NCI-H82 (cell line): ENCODE measurements around the gene ETS1.

Experiments
- DNase-seq: peaks from one replicate; lab custom pipeline; 2025; lab: John Stamatoyannopoulos, UW

The ETS1 gene, protein sequence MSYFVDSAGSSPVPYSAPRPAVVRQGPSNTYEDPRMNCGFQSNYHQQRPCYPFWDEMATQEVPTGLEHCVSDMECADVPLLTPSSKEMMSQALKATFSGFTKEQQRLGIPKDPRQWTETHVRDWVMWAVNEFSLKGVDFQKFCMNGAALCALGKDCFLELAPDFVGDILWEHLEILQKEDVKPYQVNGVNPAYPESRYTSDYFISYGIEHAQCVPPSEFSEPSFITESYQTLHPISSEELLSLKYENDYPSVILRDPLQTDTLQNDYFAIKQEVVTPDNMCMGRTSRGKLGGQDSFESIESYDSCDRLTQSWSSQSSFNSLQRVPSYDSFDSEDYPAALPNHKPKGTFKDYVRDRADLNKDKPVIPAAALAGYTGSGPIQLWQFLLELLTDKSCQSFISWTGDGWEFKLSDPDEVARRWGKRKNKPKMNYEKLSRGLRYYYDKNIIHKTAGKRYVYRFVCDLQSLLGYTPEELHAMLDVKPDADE

DNA sequence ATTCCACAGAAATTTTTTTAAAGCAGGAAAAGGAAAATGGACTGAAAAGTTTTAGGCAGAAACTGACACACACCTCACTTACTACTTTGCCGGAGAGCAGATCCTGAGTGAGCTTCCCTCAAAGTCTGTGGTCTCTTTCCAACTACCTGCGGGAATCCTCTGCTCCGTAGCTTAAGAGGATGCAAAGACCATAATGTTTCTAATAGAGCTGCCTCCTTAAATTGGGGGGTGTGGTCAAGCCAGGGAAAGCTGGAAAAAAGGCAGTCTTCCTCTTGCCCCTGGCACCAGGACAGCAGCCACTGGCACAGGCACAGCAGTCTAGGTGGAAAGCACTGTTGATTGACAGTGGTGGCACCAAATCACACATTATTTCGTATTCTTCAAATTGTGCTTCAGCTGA lies at the start of gene ETS1:
ETS1 (minus strand) TSS at position 144 of the 400 bp plus-strand sequence. CDS start 14,428 bp downstream, outside the sequence.
- DNase-seq, result peak; percentile 27

DNA sequence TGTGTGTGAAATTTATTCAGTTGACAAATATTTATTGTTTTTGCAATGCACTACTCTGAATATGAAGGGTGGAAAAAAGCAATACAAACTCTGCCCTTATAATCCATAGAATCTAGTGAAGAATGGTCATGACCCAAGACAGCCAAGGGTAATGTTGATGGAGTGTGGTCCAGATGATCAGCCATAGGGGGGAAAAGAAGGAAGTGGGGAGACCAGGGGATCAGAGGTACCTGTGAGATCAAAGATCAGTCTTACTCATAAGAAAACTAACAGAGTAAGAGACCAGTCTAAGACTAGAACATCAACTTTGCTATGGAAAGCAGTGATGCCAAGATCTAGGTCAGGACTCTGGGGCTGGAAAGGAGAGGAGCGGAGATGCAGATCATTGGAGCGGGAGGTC lies 47.0 kb upstream of the ETS1 start:
- no peak for DNase-seq

DNA sequence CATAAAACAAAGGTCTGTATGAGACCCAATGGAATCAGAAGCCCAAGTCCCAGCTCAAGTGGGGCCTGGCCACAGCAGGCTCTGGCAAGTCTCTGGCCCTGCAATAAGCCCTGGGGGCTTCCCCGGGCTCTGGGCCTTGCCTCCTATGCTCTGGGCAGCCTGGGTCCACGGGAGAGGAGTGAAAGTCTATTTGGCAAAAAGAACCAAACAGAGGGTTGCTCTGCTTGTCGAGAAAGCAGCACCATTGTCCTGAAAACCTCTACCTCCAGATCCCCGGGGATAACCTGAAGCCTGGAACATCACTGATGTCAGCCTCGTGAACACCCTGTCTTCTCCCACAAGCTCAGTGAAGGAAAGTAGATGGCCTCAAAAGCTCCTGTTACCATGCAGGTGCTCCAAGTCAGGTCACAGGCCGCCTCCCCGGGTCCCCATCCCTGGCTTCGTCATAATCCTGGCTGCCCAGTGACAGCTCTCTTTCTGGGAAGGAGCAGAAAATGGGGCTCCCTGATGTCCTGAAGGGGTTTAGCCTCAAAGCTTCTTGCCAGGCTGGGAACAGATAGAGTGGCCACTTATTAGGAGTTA lies 46.1 kb upstream of the ETS1 start:
- DNase-seq, result no peak

DNA sequence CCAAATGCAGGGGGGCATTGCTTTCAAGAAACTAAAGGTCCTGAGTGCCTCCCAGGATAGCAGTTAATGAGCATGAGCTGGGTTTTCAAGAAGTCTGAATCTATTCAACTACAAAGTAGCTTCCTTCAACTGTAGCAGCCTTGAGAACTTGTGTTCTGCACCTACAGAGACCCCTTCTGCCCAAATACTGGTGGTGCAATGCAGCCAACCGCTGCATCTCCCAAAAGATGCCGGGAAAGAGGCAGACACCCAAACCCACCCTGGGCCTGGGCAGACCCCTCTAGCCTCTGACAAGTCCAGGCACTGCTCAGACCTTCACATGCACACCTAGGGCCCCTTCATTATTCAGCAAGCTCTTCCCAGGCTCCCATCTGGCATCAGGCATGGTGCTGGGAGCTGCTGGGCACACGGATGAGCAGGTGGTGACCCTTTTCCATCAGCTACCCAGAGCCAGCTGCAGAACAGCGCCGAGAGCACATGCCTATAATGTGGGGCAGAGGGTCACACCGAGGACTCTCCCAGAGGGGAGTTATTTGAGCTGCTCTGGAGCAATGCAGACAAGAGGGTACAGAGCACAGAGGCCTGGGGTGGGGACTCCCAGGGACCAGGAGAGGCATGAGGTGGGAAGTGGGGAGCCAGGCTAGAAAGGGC lies 44.9 kb upstream of the ETS1 start:
- peak; percentile 52 for DNase-seq

DNA sequence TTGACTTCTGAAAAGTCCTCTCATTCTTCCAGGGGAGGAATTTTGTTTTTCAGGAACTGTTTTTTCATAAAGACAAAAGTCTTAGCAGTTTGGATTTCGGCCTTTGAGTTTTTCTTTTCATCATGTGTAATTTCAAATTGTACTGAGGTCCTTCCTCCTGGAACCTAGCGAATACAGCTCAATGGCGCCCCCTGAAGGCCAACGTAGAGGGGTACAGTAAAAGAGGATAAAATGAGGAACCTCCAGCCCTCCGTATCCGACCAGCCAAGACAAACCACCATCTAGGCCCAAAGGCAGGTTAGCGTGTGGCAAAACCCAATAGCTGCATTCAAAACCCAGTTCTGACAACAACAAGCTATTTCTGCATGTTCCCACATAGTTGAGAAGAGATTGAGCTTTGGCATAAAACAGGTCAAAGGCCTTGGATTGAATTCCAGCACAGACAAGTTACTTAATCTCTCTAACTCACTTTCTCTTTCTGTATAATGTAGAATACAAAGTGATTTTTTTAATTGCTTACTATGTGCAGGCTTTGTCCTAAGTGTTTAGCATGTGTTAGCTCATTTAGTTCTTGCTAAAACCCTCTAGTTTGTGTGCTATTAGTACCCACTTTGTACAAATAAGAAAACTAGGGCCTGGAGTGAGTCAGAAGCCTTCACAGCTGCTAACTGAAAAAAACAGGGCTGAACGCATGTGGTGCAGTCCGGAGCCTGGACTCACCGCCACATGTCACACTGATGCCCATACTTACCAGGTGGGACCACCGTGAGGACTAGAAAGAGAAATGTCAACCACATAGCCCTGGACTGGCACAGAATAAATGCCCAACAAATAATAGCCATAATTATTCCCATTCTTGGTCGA lies 43.2 kb upstream of the ETS1 start:
- DNase-seq, result peak; percentile 73

DNA sequence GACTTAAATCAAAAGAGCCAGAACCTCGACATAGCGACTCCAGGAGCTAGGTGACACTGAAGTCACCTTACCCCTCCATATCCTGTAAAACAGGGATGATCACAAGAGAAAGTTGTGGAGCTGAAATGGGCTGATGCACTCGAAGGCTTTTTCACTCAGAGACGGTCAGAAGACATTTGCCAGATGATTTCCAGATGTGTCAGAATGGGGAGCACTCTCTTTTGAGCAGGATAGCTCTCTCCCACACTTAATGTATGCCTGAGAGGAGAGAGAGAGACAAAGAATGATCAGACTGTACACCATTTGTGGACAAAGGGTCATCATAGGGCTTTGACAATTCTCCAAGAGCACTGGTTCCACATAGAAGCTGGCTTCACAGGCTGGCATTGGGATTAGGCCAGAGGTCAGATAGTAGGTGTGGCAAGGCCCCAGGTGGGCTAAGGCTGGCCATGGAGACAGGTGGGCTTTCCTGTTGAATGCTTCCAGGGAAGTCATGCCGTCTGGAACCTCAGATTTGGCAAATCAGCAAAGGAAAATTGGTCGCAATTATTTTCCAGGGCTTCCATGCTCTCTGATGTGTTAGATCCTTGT lies 42.3 kb upstream of the ETS1 start:
- DNase-seq, result no peak

DNA sequence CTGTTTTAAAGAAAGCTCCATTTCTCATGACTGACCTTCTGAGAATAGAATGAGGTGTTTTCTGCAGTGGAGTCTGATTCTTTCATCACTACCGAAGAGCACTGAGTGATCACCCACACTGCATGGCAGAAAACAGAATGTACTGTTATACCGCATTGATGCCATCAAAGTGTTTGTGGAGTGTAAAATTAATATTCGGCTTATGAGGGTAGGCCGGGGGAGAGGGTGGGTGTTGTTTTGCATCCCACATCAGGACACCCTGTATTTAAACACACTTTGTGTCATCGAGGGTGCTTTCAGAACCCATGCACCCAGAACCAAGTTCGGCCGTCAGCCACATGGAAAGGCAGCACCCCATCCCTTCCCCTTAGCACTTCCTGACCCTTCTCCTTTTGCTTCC lies 41.3 kb upstream of the ETS1 start:
- DNase-seq, result no peak

DNA sequence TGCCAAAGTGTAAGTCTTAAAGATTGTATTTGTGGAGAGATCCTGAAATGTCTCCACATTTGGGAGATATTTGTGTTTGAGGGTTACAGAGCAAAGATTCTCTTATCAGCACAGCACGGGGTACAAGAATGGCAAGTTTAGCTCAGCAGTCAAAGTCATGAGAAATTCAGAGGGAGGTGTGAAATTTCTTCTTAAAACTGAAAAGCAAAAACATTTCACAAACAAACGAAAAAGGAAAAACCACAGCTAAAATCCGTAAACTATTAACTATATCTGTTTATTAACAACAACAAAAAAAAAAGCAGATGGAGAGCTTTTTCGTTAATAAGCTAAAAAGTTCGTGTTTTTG lies 40.9 kb upstream of the ETS1 start:
- DNase-seq, result no peak

DNA sequence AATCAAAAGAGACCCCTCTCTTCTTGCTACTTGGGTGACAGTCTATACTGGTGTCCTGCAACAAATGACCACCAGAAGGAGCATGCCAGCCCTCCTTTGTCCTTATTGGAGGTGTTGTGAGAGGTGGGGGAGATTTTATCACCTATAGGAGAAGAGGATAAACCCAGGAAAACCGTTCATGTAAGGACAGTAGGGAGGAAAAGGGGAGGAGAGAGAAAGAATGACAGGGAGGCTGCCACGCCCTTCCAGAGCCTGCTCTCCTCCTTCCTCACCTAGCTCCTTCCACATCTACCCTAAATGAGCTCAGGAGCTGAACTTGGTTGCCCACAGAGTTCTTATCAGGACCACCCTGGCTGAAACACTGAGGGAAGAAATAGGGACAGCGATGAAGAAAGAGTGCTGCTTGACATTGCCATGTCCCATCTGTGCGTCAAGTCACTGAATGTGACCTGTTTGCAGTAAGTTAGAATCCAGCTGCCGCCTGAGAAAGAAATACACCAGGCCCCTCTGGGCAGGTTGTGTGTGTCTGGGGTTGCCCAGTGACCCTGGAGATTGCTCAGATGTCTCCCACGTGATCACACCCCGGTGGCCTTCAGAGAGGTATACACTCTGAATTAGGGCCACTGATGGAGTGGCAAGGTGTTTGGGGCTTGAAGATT lies 40.4 kb upstream of the ETS1 start:
- no peak for DNase-seq

DNA sequence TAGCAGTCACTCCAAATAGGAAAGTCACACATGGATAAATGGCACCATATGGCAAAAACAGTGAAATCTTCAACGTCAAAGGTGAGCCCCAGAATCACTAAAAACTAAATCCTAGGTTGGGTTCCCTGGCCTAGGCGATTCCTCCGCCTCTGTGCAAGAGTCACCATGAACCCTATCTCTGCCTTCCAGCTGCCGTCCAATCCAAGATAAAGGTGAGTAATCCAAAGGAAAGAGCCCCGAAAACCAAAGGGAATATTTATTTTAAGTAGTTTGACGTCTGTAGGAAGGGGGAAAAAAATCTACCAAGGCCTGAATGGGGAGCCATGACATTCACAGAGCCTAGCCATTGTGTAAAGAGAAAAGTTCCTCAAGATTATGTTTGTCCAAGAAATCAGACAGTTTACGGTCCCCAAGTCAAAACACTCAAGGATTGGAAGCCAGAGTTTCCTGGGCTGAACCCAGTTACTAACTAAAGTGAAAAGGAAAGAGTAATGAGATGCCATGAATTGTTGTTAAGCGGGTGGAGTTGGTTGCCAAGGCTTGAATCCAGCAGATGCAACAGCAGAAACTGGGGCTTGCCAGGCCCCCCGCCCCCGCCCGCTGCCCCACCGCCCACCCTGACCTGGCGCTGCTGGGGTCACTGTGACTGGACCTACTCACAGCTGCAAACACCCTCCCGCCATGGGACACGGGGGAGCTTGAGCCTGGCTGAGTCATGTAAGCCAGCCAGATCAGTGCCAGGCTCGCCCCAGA lies 39.7 kb upstream of the ETS1 start:
- DNase-seq, result no peak

DNA sequence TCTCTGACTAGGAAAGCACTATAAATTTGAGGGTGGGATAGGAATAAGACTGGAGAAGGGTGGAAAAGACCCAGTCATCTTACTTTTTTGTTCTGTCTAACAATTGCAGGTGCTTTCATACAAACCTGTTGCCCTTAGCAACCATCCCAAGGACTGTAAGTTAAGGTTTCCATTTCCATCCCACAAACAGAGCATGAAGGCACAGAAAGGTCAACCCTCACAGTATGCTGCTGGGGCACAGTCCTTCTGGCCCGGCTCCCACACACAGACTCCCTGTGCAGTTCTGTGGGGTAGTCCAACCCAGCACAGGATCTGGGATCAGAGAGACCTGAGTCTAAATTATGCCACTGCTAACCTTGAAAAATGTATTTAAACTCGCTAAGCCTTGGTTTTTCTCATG lies 38.4 kb upstream of the ETS1 start:
- no peak for DNase-seq

DNA sequence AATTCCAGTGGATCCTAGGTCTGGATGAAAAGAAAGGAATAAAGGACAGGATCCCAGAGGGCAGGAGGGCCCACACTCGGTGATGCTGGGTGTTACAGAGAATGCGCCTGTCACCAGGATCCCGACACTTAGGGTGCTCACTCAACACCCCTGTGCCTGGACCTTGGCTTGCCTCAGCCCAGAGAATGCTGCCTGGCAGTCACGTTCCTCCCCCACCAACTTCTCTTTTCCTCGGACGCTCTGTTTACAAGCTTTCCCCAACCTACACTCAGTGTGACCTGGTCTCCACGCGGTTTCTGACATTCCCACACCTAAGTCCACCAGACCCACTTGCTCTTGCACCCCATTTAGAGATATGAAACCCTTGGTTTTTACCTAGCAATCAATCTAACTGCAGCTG lies 38.0 kb upstream of the ETS1 start:
- no peak for DNase-seq

DNA sequence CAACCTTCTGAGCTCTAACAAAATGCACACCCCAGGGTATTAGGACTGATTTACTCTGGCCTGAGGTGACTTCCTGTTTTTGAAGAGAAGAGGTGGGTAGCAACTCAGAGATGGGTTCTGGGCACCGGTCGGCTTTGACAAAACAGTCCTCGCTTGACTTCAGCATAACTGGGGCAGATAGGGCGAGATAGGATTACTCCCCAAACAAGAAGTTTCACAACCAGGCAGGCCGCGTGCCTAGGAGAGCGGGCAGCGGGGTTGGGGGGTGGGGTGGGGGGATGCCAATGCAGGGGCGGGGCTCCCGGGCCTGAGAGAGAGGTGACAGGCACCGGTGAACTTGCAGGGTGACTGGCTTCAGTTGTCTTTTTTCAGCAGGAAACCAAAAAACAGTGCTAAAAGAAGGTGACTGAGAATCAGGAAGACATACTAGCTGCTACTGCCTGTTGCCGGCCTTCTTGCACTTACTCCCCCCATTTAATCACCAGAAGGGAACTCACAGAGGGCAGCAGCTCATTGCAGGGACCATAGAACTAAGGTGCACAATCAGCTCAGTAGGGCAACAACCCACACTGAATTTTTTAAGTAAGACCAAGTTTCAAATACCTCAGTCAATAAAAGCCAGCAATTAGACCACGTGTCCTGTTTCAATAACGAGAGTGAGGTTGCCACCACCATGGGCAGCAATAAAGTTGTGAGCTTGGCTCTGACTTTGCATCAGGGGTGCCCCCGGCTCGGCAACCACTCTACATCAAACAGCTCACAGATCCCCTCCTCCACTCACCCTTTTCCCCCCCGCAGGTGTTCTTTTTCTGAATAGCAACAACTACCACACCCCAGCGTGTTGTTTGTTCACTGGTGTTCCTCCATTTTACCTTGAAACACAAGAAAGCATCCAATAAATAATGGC lies 37.2 kb upstream of the ETS1 start:
- no peak for DNase-seq

DNA sequence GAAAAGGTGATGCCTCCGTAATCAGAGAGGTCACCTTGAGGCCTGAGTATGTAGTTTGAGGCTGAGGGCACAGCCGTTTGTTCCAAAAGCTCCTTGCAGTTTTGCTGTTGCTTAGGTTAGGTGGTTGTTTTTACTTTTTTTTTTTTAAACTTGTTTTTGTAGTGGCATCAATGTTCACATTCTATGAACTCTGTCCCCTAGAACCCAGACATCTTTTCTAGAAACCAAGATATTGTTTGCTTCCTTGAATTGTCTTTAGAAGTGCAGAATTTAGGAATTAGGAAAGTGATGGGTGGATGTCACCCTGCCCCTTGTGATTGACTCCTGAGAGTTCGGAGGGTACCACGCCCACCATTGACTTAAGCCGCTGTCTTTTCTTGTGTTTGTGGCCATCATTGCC lies 35.7 kb upstream of the ETS1 start:
- DNase-seq, result no peak

DNA sequence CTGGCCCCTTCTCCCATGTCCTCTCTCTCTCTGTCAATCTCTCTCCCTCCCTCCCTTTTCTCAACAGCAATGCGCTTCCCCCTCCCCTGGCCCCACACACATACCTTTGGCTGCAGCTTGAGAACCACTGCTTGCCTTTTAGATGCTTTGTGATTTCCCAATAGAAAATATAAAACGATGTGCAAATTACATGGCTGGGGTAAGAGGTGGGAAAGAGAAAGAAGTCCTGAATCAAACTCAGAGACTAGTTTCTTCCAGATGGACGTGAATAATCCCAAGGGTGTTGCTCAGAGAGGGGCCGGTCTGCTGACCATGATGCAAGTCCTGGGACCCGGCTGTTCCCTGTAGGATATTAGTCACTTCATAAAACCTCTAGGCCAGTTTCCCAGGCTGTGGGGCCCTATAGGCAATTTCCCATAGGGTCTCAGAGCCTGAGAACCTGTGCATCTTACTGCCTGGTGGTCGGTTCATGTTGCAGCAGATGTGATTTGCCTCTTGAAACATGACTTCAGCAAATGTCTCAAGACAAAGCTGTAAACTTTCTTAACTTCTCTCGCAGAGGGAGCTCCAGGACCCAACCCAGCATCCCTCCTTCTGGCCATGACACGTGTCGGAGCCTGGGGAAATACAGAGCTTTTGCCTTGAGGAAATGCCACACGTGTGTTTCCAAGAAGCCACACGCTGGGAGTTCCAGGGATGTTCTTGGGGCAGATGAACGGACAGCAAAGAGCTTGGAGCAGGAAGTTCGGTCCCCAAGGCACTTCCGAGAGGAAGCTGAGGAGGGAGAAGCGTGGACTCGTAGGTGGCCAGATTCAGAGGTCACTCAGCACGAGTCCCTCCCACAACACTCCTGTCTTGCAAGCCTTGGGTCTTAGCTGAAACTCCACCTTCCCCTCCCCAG lies 34.5 kb upstream of the ETS1 start:
- no peak for DNase-seq

DNA sequence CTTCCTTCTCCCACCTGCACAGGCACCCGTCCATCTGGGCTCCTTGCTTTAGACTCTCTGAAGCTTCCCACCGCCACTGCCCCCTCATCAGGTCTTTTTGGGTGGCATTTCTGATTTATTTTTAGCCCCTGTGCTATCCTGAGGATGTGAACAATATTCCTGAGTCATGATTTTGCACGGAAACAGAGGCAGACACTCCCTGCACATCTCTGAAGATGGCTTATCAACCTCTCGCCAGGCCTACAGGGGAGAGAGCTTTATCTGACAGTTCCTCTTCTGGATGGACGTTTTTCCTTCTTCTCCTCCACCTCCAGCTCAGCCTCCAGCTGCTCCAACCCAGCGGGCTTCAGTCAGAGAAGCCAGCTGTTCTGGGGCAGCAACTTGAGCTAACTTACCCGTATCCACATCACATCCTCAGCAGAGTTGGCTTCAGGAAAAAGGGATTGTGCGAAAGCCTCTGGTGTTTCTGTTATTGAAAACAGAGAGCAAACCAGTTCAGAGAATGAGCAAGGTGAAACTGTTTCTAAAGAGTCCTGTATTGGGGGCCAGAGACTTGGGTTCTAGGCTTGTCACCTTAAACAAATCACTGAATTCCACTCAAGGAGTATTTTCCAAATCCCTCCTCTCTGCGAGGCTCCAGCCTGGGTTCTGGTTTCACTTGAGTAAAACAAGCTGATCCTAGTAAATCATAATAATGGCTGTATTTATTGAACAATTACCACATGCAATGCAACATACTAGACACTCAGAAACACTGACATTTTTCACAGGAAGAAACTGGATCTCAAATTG lies 33.1 kb upstream of the ETS1 start:
- DNase-seq, result no peak

DNA sequence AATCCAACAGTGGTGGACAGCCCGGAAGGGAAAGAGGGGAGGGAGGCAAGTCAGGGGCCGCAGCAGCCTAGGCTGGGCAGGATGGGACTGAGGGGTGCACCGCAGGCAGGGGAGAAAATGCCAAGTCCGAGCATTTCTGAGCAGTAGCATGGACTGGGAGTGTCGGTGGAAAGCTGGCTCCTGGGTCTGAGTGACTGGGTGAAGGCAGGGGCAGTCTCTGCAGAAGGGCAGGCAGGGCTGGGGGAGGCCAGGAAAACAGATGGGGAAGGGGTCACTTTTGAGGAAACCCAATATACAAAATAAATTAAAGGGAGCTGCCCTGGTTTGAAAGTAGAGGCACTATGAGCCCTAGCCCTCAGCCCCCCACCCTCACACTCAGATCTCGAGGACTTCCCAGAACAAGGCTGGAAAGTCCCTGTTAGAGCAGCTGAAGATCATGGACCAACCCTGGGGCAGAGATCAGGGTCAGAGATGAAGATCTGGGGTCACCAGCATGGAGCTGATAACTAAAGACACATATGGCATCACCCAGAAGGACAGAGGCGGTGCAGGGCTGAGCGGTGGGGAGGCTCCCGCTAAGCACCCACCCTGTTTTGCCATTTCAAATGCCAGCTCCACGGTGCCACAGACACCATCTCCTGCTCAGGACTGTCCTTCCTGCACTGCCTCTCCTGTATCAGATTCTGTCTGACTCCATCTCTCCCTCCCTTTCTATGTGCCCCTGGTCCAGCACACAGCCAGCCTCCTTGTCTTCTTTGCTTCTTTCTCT lies 32.4 kb upstream of the ETS1 start:
- DNase-seq, result no peak
